ENCODE results near the gene DNAAF9.

DNAAF9 gene

DNA sequence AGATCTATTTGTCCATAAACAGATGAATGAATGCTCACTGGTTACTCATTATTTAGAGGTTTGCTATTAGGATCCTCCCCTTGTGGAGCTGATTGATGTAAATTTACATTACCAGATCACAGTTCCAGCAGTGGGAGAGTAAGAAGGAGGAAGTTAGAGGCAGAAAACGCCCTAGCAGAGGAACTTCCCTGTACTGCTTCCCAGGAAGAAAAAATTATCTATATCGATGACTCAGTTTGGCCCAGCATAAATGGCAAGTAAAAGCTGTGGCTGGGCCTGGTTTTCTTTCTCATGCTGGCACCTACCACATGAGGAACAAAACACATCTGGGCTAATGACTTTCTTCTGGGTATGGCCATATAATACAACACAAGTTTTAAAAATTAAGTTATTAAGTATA lies 35.7 kb downstream of the DNAAF9 start:
- DNase-seq (ENCODE audit: low spot score) = no peak

DNA sequence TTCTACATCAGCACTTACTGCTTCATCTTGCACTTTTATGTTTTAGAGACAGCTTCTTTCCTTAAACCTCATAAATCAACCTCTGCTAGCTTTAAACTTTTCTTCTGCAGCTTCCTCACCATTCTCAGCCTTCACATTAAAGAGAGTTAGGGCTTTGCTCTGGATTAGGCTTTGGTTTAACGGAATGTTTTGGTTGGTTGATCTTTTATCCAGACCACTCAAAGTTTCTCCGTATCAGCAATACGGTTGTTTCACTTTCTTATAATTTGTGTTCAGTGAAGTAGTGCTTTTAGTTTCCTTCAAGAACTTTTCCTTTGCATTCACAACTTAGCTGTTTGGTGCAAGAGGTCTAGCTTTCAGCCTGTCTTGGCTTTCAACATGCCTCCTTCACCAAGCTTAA lies 40.4 kb downstream of the DNAAF9 start:
- DNase-seq (ENCODE audit: low spot score) = no peak

DNA sequence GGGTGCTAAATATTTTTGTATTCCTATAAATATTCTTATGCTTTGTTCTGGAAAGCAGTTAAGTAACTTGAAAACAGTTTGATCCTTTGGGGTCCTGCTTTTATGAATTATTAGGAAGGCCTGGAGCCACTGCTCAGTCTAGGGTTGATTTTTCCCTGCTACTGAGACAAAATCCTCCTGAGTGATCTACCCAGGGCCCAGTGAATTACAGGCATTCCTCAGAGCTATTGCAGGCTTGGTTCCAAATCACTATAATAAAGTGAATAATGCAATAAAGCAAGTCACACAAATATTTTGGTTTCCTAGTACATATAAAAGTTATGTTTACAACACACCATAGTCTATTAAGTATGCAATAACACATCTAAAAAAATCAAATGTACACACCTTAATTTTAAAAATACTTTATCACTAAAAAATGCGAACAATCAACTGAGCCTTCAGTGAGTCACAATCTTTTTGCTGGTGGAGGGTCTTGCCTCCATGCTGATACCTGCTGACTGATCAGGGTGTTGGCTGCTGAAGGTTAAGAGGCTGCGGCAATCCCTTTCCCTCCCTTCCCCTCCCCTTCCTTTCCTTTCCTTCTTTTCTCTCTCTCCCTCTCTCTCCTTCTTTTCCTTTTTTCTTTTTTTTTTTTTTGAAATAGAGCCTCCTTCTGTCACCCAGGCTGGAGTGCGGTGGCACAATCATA lies 43.0 kb downstream of the DNAAF9 start:
- no peak for DNase-seq (ENCODE audit: low spot score)

DNA sequence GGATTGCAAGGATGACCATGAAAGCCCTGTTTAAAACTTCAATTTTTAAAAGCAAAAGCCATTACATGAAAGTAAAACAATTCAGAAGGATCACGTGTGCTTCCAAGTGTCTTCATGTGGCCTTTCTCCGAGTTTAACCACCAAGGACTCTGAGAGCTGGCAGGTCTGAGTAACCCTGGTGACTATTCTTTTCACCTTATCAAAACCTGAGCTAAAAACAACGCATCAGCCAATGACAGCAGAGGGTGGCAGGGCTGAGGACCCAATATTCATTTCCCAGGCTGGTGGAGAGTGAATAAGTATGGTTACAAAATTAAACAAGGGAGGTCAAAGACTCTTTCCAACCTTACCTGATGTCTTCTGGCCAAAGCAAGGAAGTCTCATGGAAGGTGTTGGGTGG lies 46.7 kb downstream of the DNAAF9 start:
- no peak for DNase-seq (ENCODE audit: low spot score)

DNA sequence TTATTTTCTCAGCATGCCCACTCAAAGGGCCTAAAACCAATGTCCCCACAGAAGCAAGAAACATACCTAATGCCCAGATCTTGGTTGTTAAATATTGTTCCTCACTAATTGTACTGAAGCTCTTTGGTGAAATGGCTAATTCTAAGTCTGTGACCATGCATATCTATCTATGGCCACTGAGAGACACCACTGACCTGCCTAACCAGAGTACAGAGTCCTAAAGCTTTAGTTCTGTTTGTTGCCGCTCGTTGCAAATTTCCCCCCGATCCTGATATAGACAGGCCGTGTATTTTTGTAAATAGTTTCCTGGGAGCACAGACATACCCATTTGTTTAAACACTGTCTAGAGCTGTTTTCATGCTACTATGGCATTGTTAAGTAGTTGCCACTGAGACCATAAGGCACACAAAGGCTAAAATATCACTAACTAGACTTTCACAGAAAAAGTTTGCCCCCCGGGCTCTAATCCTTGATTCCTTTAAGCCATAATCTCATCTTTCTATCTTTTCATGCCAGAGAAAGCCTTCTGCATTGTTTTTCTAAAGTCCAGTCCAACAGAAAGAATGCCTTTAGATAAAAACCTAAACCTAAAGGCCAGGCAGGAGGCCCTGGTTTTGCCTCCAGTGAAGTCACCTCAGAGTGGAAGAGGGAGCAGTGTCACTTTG lies 48.7 kb downstream of the DNAAF9 start:
- DNase-seq (ENCODE audit: low spot score) = no peak
